Measurements from ENCODE around the gene C2orf81.

The C2orf81 gene

GRCh38 chr2:74387346-74387745 lies 34.1 kb downstream of the C2orf81 start:
- no peak for DNase-seq

DNA sequence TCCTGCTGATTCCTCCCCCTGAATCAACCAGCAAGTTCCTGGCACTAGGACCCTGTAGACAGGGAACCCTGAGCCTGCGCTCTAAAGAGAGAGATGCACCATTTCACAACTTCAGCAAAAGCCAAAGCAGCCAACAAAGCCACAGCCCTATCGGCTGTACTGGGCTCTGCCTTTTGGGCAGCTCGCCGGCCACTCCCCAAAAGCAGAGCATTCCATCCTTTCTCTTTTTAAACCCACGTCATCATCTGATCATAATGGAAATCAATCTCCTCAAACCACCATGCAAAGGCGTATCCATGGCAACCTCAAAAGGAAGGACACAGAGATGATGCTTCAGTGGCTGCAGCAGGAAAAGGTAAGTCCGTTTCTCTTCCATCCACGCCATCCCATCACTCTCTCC lies 36.0 kb downstream of the C2orf81 start:
- no peak for DNase-seq

DNA sequence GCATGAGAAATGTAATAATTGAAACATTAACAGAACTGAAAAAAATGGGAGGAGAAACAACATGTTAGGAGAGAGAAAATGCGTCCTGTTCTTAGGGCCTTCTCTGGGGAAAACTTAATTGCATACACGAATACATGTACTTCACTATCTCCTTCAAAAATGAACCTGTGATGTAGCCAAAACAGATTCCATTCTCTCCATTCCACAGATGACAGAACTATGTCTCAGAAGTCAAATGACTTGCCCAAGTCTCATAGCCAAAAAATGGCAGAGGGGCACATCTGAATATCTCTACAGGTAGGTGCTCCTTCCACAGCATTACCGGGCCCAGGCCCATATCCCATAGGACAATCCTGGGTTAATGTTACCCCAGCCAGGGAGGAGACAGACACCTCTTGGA lies 37.4 kb downstream of the C2orf81 start:
- DNase-seq, result no peak

DNA sequence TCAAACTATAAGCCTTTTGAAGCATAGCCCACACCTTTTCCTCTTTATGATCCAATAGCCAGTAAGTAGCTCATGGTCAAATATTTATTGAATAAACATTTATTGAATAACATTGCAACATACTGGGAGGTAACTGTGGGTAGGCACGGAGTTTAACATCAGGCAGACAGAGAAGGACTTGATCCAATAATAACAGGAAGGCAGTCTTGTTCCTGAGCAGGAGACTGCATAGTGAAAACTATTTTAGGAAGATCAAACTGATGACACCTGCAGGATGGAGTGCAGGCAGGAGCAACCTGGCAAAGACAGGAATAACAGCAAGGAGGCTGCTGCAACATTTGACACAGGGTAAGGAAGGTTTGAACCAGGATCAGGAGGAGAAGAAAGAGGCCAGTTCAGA lies 38.2 kb downstream of the C2orf81 start:
- peak; percentile 65 for DNase-seq

- no peak for DNase-seq
These were observed 39.7 kb downstream of the C2orf81 start for GRCh38 chr2:74381751-74382150.

DNA sequence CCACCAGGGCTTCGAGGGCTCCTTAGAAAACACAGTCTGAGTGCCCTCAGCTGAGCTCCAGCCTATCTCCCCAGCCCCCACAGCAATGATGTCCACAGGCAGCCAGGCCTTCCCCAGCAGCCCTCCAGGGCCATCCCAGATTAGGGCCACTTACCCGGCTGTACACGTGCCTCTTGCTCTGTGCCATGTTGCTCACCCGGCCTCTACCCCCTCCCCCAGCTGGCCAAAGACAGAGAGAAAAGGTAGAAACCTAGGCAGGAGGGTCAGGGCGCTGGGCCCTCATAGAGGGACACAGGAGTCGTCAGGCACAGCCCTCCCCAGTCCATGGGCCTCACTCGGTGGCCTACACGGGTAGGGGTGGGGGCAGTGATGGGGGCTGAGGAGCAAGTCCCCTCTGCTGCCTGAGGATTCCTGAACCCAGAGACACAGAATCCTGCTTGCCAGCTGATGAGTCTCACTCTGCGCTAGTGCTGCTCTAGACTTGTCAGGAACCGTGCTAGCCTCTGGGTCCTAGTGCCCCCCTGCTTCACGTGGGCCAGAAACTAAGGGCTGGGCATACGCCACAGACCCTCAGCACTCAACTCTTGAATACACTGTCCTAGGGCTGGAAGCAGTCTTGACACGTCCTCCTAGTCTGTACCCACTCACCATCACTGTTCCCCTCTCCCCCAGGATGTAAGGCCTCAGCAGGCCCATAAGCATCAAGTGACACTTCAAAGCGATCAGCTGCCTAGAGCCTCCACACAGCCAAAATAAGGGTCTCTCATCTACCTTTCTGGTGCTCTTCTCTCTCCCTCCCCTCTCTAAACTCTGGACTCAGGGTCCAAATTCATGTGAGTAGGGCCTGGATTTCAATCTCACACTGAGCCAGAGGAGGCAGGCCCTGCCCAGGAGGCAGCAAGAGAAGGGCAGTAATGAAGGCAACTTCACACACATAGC lies 41.3 kb downstream of the C2orf81 start, which contains the start of gene DCTN1:
TSS of gene DCTN1 (minus strand) at position 461 of the 939 bp plus-strand sequence. CDS start at position 187, 274 bp downstream.
- DNase-seq, result peak; percentile 12

- DNase-seq, result no peak
These were observed 43.4 kb downstream of the C2orf81 start for GRCh38 chr2:74378007-74378406.

GRCh38 chr2:74375838-74376237 lies 45.6 kb downstream of the C2orf81 start:
- no peak for DNase-seq

- peak; percentile 93 for DNase-seq
These were observed 46.8 kb downstream of the C2orf81 start for GRCh38 chr2:74374509-74375205.

- no peak for DNase-seq
These were observed 47.4 kb downstream of the C2orf81 start for GRCh38 chr2:74373985-74374384.

DNA sequence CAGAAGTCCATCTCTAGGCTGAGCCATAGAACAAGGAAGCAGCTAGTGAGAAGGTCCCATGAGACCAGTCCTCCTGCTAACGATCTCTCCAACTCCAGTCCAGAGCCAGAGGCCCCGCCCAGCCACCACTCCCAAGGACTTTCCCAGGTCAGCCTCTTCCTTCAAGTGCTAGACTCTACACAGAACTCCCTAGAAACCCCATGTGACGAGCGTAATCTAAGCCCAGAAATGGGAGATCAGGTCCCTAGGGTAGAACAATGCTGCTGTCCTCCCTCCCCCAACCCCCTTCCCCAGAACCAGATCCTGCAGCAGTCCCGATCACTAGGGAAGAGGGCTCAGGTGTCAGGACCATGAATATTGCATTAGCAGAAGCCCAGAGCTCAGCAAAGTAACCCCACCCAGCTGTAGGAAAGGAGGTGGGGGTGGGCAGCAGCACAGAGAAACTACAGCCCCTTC lies 48.2 kb downstream of the C2orf81 start:
- no peak for DNase-seq

- DNase-seq, result no peak
These were observed 48.7 kb downstream of the C2orf81 start for GRCh38 chr2:74372674-74373073.

- DNase-seq, result no peak
These were observed 50.0 kb downstream of the C2orf81 start for GRCh38 chr2:74371421-74371820.

GRCh38 chr2:74369976-74370375 lies 51.4 kb downstream of the C2orf81 start:
- DNase-seq, result no peak

- no peak for DNase-seq
These were observed 52.9 kb downstream of the C2orf81 start for GRCh38 chr2:74368499-74368898.

GRCh38 chr2:74367789-74368188 lies 53.6 kb downstream of the C2orf81 start:
- DNase-seq, result no peak

GRCh38 chr2:74366036-74366435 lies 55.4 kb downstream of the C2orf81 start:
- no peak for DNase-seq

DNA sequence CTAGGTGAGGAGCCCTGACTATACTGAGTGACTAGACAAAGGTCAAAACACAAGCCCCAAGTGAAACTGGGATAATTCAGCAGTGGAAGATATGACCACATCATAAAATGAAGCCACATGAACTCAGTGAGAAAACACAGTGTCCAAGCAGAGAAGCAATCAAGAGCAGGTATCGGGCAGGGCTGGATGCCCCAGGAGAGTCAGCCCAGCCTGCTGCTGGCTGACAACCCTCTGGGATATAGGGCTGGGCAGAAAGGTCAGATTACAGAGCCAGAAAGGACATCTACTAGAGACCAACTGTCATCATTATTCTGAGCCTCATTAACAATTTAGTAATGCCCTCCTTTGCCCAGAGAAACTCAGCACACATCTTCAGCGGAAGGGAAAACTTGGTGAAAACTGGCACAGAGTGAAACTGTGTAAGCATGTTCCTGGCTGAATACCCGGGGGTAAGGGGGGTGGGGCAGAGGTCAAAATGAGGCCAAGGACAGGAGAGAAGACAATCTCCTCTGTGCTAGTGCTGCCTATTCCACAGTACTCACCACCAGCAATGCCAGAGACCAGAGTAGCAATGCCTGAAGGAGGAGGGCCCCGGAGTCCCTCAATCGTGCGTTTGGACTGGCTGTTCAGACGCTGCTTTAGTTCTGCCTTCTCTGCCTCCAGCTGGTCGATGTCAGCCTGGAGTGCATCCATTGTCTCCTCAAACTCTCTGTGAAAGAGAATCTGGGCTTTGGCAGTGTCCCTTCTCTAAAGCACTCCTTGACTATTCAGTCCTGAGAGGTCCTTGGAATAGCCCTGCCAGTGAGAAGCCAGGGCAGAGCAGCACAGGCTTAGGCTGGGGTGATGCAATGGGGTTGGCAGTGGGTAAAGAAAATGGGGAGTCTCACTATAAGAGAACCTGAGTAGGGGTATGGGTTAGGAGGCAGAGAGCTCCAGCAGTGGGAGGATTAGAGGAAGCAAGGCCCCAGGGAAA lies 56.6 kb downstream of the C2orf81 start:
- DNase-seq, result no peak

All from kidney glomerular epithelial cell (primary cell).